ENCODE results near the gene SNRNP35.

- TF ChIP-seq, protein P1, sequence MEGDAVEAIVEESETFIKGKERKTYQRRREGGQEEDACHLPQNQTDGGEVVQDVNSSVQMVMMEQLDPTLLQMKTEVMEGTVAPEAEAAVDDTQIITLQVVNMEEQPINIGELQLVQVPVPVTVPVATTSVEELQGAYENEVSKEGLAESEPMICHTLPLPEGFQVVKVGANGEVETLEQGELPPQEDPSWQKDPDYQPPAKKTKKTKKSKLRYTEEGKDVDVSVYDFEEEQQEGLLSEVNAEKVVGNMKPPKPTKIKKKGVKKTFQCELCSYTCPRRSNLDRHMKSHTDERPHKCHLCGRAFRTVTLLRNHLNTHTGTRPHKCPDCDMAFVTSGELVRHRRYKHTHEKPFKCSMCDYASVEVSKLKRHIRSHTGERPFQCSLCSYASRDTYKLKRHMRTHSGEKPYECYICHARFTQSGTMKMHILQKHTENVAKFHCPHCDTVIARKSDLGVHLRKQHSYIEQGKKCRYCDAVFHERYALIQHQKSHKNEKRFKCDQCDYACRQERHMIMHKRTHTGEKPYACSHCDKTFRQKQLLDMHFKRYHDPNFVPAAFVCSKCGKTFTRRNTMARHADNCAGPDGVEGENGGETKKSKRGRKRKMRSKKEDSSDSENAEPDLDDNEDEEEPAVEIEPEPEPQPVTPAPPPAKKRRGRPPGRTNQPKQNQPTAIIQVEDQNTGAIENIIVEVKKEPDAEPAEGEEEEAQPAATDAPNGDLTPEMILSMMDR (IDR thresholded peaks at IDR 0.05), result no peak
- TF ChIP-seq POLR2AphosphoS5 (IDR thresholded peaks at IDR 0.05) (peak; percentile 38), POLR2A (IDR thresholded peaks at IDR 0.05) (peak; percentile 23)
Measured at GRCh38 chr12:123457980-123458779, at the start of gene SNRNP35.
